GM12865 (cell line): ENCODE measurements around the gene ZBTB21.

Experiments used
- DNase-seq: peaks from one replicate; pipeline ENCODE4 v3.0.0; 2010; ENCODE audit warnings: low read depth
- H3K4me3 ChIP-seq: 2 replicates; pipeline ENCODE4 v1.5.1; 2011; ENCODE audit warnings: mild to moderate bottlenecking, low read depth, low read length, control low read depth
- TF ChIP-seq, protein P1 (sequence below): IDR thresholded peaks from 2 replicates; pipeline ENCODE4 v1.5.1; 2011; ENCODE audit warnings: low read length, control low read depth, low read depth, inconsistent platforms; ENCODE audit not compliant: insufficient read depth; ENCODE audit errors: missing control alignments

Gene ZBTB21

DNA sequence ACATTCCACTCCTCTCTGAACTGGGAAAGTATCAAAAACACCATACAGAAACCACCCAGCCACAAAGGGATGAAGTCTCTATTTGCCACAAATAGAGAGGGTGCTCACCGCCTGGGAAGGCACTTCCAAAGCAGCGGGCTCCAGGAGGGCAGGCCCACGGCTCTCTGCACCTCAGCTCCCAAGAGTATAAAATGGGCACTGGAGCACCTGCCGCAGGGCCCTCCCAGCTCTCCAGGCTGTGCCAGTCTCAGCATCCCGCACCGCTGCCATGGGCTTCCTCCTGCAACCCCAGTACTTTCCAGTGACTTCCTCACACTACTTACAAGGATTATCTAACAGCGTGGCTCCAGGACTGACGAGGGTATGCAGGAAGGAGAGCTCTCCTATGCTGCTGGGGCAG is 70.8 kb downstream of the ZBTB21 start:
- TF ChIP-seq, protein P1, sequence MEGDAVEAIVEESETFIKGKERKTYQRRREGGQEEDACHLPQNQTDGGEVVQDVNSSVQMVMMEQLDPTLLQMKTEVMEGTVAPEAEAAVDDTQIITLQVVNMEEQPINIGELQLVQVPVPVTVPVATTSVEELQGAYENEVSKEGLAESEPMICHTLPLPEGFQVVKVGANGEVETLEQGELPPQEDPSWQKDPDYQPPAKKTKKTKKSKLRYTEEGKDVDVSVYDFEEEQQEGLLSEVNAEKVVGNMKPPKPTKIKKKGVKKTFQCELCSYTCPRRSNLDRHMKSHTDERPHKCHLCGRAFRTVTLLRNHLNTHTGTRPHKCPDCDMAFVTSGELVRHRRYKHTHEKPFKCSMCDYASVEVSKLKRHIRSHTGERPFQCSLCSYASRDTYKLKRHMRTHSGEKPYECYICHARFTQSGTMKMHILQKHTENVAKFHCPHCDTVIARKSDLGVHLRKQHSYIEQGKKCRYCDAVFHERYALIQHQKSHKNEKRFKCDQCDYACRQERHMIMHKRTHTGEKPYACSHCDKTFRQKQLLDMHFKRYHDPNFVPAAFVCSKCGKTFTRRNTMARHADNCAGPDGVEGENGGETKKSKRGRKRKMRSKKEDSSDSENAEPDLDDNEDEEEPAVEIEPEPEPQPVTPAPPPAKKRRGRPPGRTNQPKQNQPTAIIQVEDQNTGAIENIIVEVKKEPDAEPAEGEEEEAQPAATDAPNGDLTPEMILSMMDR = no peak
- no peak for DNase-seq
- H3K4me3 ChIP-seq = no peak overlapping the region
